Posterior vena cava (tissue), 2 donors: ENCODE data around the gene FILIP1. TPM values are rescaled to one million over a fixed set of nuclear protein-coding genes. Genes with fewer than 3 reads are reported as not detected.

Source experiments
- DNase-seq: peaks from one replicate; pipeline ENCODE4 v3.0.0-alpha.2; 2020; ENCODE audit warnings: low spot score
- intact Hi-C, 2 donors: fragments of 100-400 bp; cut with DNase I; formaldehyde crosslinking; loops; one replicate each; pipeline versions ENCODE4 v1.14.1 to v1.14.2; 2022 to 2023
- total RNA-seq, 2 donors: library from RNA; stranded (reverse); fragmentation: NEBNext Ultra II Directional; extraction: Animal tissue kit (Norgen Biotek cat#: 25700); gene quantifications; one replicate each; pipeline ENCODE4 v1.2.1, GENCODE V29; 2021
- donor health status: DM: yes; HTN: yes; CAD: no.
- donor health status: DM: yes; HTN: yes; CAD: no.

Gene FILIP1
- total RNA-seq, 2 donors from 2014 or later = 40.3 to 43.2 TPM

DNA sequence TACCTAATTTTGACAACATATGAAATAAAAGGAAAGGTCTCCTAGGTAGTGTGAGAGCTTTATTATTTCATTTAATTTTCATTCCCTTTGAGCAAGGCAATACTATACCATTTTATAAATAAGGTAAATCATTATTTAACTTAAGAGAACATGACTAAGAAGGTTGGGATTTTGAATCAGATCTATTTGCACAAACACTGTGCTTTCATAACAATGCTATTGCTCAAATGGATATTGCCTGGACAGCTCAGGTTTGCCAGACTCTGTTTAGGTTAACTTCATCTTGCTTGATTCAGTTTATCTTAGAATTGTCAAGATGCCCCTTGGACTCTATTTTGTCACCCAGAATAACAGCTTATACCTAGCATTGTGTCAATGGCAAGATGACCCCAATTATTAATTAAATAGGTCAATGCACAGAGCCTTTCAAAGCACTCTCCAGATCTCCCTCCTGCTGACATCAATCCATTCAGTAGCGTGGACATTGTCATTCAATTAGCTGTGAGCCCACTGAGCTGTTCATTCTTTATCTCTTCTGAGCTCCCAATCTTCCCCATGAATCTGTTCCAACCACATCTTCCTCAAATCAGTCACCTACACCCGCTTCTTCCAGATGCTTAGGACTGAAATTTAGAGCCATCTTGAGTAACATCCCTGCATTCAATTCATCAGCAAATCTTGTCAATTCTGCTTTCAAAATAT lies 166.9 kb downstream of the FILIP1 start:
- DNase-seq = no peak
- intact Hi-C loops = no loop called here

DNA sequence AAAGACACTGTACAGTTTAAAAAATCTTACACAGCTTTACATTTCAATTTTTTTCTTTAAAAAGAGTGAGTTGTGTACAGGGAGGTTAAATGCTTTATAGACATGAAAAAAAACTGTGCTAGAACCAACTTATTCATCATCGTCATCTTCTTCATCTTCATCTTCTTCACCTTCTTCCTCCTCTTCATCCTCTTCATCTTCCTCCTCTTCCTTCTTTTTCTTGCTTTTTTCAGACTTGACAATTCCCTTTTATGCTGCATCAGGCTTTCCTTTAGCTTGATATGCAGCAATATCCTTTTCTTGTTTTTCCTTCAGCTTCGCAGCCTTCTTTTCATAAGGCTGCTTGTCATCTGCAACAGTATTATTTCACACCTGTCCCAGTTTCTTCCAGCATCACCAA lies 174.7 kb downstream of the FILIP1 start:
- intact Hi-C loops = no loop called here

GRCh38 chr6:75317503-75318206 lies 175.9 kb downstream of the FILIP1 start:
- intact Hi-C loops = no loop called here
- DNase-seq = no peak

More for the DNA sequence above, 174.7 kb downstream of the FILIP1 start:
- no peak for DNase-seq

DNA sequence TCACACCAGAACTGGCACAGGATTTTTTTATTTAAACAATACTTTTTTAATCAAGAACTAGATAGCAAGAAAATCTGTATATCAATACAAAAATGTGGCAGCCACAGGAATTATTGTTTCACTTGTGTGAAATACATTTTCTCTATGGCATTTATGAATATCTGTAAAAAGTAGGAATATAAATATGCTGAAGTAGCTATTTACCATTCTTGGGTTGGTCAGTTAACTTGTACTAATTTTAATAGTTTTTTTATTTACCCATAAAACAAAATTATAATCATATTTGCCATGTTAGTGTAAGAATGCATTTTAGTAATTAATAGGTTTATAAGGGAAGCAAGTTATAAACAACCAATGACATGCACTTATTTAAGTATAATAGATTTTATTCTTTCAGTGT lies 177.6 kb downstream of the FILIP1 start:
- intact Hi-C loops = no loop called here
- DNase-seq = no peak

DNA sequence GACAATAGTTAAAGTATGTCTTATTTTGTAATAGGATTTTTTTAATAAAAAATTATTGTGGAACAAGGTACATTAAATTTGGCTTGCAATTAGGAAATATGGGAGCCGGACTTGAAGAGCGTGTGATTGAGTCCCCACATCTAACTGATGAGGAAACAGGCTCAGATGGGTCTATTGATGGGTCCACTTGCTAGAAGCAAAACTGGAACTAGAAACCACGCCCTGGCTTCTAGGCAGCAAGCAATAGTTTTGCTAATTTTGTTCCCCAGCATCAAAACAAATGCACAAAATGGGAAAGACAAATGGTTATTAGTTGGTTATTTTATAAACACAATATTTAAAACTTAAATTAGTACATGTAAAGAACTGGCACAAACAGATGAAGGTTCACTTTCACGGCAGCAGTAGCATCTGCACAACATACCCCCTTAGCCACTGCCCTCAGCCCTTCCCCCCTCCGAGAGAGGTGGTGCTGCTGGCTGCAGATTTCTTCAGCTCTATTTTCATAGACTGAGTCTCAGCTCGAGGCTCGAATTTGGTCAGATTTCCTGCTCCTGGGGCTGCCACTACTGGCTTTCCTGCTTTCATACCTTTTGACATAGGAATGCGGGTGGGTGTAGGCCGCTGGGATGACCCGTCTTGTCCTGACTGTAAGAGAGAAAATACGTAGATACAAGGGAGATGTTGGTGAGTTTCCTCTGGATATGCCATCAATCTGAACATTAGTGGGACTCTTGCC lies 185.2 kb downstream of the FILIP1 start:
- intact Hi-C loops = no loop called here
- no peak for DNase-seq

GRCh38 chr6:75307364-75308004 lies 186.1 kb downstream of the FILIP1 start:
- intact Hi-C loops = no loop called here
- no peak for DNase-seq

DNA sequence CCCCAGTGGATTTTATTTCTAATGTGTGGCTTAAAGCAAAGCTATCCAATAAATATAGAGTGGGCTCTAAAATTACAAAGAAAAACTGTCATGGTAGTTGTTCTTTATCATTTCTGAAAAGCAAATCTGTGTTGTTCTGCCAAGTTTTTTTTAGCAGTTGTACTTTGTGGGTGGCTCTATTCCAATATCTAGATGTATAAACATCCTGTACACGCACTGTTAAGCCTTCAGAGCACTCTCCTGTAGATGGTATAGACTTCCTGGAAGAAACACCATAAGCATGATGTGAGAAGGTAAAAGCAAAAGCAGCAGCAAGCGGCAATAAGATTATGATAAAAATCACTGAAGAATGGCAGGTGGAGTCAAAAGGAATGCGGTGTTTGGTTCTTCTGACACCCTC lies 187.5 kb downstream of the FILIP1 start:
- no peak for DNase-seq
- intact Hi-C loops = no loop called here

- no peak for DNase-seq
- intact Hi-C loops = no loop called here
These were observed 188.0 kb downstream of the FILIP1 start for GRCh38 chr6:75305573-75305972.

- DNase-seq = no peak
- intact Hi-C loops = no loop called here
These were observed 191.3 kb downstream of the FILIP1 start for GRCh38 chr6:75302280-75302679.

DNA sequence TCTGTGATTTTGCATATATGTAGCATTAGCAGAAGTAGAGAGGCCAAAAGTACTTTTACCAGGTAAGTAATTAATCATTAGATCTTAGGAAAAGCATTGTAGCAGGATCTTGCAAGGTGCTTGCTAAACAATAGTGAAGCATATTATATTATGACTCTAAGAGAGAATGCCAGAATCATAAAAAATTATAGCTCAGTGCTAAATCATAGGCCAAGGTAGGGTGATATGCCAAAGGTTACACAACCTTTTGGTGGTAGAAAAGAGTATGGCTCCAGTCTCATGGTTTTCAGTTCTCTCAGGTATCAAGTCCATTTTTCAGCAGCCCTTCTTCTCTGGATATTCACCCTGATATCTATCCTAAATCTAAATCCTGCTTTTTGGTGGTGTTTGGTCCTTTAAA lies 192.1 kb downstream of the FILIP1 start:
- intact Hi-C loops = no loop called here
- no peak for DNase-seq

- intact Hi-C loops = no loop called here
- no peak for DNase-seq
These were observed 192.5 kb downstream of the FILIP1 start for GRCh38 chr6:75301088-75301487.

DNA sequence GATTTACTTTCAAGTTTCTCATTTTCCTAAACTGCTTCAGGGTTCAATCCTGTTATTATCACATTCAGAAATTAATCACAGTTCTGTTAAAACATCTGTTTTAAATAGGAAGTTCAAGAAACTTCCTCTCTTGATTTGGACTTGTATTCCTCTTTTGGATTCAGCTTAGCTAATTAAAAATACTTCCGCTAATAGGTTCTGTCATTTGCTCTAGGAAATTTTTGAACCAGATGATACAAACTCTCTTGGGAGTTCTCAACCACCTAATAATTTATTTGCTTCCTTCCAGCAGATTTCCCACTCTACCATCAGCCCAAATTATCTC lies 193.1 kb downstream of the FILIP1 start:
- no peak for DNase-seq
- intact Hi-C loops = loop anchor here in 1 of 2 donors (1.0 kb wide), 1 partner anchor 45 kb away; no protein-coding TSS in a partner anchor

DNA sequence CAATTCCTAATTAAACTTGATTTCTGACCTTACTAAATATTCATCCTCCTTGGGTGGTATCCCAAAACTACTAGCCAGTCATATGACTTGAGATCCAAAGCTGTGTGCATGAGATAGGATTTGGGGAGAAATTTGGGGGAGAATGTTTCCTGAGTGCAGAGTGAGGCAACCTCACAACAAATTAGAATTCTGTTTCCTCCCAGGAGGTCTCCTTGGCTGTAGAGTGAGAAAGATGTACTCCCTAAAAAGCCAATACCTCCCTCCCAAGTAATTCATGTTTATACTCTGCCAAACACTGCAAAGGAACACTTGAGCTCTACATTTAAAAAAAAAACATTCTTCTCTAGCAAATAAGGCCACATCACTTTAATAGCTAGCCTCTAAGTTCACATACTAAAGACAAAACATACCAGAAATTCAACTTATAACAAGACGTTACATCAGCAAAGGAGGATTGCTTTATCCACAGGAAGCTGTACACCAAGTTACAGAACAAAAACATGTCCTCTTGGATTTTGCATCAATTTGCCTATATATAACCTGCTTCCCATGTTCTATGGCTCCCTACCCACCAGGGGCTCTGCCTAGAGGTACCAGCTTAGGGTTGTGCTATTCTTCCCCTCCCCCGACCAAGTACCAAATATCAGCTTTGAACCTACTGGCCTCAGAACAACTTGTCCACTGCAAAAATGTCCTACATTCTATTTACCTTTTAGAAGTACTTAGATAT lies 193.6 kb downstream of the FILIP1 start:
- intact Hi-C loops = loop anchor here in 1 of 2 donors (1.0 kb wide), 1 partner anchor 45 kb away; no protein-coding TSS in a partner anchor
- no peak for DNase-seq

DNA sequence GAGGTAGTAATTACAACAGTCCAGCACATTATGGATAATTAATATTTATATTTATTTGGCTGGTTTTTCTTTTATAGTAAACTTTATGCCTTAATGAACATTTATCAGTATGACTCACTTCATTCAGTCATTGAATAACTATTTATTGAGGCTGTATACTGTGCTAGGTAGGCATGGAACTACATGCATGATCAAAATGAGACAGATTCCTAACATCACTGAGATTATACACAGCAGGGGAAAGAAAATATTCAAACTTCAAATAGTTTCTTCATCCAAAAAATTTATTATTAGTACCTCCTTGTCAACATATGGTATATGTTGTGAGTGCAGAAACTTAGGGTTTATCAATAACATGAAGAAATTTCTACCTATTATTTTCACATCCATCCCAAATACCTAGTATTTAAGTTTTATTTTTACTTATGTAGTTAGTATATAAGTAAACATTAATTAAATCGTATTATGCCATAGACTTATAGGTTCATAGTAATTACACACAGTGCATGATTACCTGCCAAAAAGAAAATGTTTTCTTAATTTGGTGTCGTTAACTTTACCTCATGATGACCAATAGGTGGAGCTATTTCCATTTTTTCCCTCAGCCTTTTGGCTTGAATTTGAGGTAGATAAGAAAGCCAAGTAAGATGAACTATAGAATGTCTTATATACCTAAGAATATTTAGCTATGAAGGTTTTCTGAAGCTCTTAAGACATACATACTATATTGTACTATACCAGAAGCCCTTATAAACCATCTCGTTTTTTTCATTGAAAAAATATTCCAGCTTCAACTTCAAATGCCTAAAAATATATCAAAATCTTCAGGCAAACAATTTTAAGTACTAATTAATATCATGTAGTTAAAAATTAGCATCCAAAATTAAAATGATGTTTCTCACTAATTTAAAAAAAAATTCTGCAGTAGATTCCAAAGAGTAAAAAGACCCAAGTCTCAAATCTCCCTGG lies 196.5 kb downstream of the FILIP1 start:
- DNase-seq = no peak
- intact Hi-C loops = no loop called here

DNA sequence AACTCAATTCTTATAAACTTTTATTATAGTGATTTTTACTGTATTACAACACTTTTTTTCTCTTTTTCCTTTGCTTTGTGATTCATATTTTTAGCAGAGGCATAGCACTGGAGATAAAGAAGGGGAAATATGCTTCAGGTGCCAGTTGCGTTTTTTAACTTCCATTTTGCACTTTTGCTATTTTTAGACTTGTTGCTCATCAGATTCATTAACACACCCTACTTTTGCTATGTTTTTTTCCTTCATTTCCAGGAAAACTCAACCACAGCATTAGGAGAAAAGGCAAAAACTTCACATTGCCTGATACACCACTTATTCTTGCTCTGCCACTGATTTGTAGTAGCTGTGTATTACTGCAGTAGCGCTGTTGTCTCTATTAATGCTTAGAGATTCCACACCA lies 201.0 kb downstream of the FILIP1 start:
- DNase-seq = no peak
- intact Hi-C loops = loop anchor here in 1 of 2 donors (5.0 kb wide), 1 partner anchor 215 kb away; no protein-coding TSS in a partner anchor

DNA sequence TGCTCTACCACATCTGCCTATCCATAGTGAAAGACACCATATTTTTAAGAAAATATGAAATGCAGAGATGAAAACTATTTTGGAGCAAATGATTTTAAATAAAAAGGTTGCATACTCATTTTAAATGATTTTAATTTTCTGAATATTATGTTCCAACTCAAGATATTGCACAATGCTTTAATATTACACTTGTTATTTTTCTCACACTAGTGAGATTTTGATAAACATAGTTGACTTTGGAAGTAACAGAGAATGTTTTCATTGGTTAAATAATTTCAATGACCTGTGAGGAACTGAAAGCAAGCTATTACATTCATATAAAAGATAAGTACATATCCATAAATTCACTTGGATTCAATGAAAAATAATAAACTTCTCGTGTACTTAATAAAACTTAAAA lies 201.9 kb downstream of the FILIP1 start:
- no peak for DNase-seq
- intact Hi-C loops = loop anchor here in 1 of 2 donors (5.0 kb wide), 1 partner anchor 216 kb away; no protein-coding TSS in a partner anchor

- no peak for DNase-seq
- intact Hi-C loops = loop anchor here in 1 of 2 donors (5.0 kb wide), 1 partner anchor 216 kb away; no protein-coding TSS in a partner anchor
These were observed 202.3 kb downstream of the FILIP1 start for GRCh38 chr6:75291331-75291730.
